ENCODE results near the gene KIR2DL1. TPM values are rescaled to one million over a fixed set of nuclear protein-coding genes. Genes with fewer than 3 reads are reported as not detected.
"Not testable (repeated sequence)": the region's sequence is repeated elsewhere in the genome, so short reads cannot be mapped to it uniquely, and the experiment has no call there.

KIR2DL1 gene
- total RNA-seq, 1 experiment from 2014 or later, result not detected

GRCh38 chr19:54817670-54818536 is 48.3 kb downstream of the KIR2DL1 start:
- Histone ChIP-seq H3K79me2 (ENCODE audit: insufficient read depth, low read length) (no peaks in the 10 kb centered on the region), H2BK20ac (ENCODE audit: low read depth, low read length, poor library complexity, severe bottlenecking) (no peak overlapping the region), H3K4ac (ENCODE audit: low read depth, low read length) (no peak overlapping the region), H4K8ac (replicated peaks; ENCODE audit: insufficient read length, low read depth, low read length) (no peak overlapping the region), H3K4me2 (ENCODE audit: insufficient read depth, insufficient read length, low read length) (no peak overlapping the region), H3K56ac (ENCODE audit: insufficient read length, low read depth, low read length) (no peak overlapping the region), H2AK5ac (ENCODE audit: insufficient read length, low read length) (no peak overlapping the region), H3K27ac (ENCODE audit: insufficient read length, low read depth, low read length) (no peak overlapping the region), H3K27me3 (ENCODE audit: insufficient read depth, low read length) (no peaks in the 10 kb centered on the region), H2BK12ac (ENCODE audit: insufficient read length, low read depth, low read length) (no peak overlapping the region), H3K9ac (ENCODE audit: extremely low read depth, insufficient read length, low read length) (no peak overlapping the region), H3K18ac (ENCODE audit: insufficient read length, low read depth, low read length) (no peak overlapping the region), H4K91ac (ENCODE audit: insufficient read length, low read depth, low read length) (no peak overlapping the region), H2BK120ac (ENCODE audit: low read depth, low read length, poor library complexity, severe bottlenecking) (no peak overlapping the region), H3K14ac (ENCODE audit: insufficient read depth, low read length) (no peak overlapping the region), H3K4me1 (ENCODE audit: insufficient read depth, low read length) (no peaks in the 10 kb centered on the region), H2BK5ac (ENCODE audit: insufficient read length, low read length) (no peak overlapping the region), H3T11ph (ENCODE audit: low read length) (no peak overlapping the region), H4K5ac (ENCODE audit: insufficient read length, low read depth, low read length) (no peak overlapping the region), H3K23me2 (ENCODE audit: insufficient read length, low read depth, low read length, poor library complexity, severe bottlenecking) (no peaks in the 10 kb centered on the region), H3K79me1 (ENCODE audit: insufficient read depth, low read depth, low read length, poor library complexity, severe bottlenecking) (no peaks in the 10 kb centered on the region), H3K23ac (ENCODE audit: insufficient read length, low read depth, low read length) (no peak overlapping the region), H2BK15ac (ENCODE audit: low read depth, low read length) (no peak overlapping the region), H3K9me3 (ENCODE audit: control insufficient read depth, low read depth, low read length) (peaks cover 79% of the 10 kb centered on the region), H4K20me1 (ENCODE audit: control insufficient read depth, insufficient read depth, insufficient read length) (no peaks in the 10 kb centered on the region), H2AFZ (ENCODE audit: low read length) (no peak overlapping the region)
- Mint-ChIP-seq H3K4me1 (no peaks in the 10 kb centered on the region), H3K27ac (no peak overlapping the region), H3K9me3 (peaks cover 95 to 97% of the 10 kb centered on the region in 2 experiments), H3K36me3 (ENCODE audit: insufficient read depth in 1 of 3, low read depth in 3 of 3) (peaks cover 10 to 48% (median 34%) of the 10 kb centered on the region in 3 experiments; a peak in 6 of 7 replicates), H3K4me3 (no peak overlapping the region), H3K27me3 (ENCODE audit: low read depth) (peaks cover 7% of the 10 kb centered on the region)
- DNase-seq, result no peak
- TF ChIP-seq, protein P1, sequence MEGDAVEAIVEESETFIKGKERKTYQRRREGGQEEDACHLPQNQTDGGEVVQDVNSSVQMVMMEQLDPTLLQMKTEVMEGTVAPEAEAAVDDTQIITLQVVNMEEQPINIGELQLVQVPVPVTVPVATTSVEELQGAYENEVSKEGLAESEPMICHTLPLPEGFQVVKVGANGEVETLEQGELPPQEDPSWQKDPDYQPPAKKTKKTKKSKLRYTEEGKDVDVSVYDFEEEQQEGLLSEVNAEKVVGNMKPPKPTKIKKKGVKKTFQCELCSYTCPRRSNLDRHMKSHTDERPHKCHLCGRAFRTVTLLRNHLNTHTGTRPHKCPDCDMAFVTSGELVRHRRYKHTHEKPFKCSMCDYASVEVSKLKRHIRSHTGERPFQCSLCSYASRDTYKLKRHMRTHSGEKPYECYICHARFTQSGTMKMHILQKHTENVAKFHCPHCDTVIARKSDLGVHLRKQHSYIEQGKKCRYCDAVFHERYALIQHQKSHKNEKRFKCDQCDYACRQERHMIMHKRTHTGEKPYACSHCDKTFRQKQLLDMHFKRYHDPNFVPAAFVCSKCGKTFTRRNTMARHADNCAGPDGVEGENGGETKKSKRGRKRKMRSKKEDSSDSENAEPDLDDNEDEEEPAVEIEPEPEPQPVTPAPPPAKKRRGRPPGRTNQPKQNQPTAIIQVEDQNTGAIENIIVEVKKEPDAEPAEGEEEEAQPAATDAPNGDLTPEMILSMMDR (conservative IDR thresholded peaks at IDR 0.05), result no peak
- no CpG with 5 or more reads among the region's 15 CpGs for WGBS (ENCODE audit: extremely low coverage, insufficient read length, low lambda C conversion rate)

- DNase-seq; H3K27me3 ChIP-seq (ENCODE audit: insufficient read depth, low read length); H2AK5ac ChIP-seq (ENCODE audit: insufficient read length, low read length); H3K56ac ChIP-seq (ENCODE audit: insufficient read length, low read depth, low read length); H3K4me3 Mint-ChIP-seq; H3K4me1 Mint-ChIP-seq; H3K27ac ChIP-seq (ENCODE audit: insufficient read length, low read depth, low read length); H3K79me2 ChIP-seq (ENCODE audit: insufficient read depth, low read length); H3K23ac ChIP-seq (ENCODE audit: insufficient read length, low read depth, low read length); H3K4ac ChIP-seq (ENCODE audit: low read depth, low read length); H2BK12ac ChIP-seq (ENCODE audit: insufficient read length, low read depth, low read length); H4K8ac ChIP-seq (replicated peaks; ENCODE audit: insufficient read length, low read depth, low read length); H3K9ac ChIP-seq (ENCODE audit: extremely low read depth, insufficient read length, low read length); H2BK5ac ChIP-seq (ENCODE audit: insufficient read length, low read length); H3K79me1 ChIP-seq (ENCODE audit: insufficient read depth, low read depth, low read length, poor library complexity, severe bottlenecking); H4K91ac ChIP-seq (ENCODE audit: insufficient read length, low read depth, low read length); H2BK15ac ChIP-seq (ENCODE audit: low read depth, low read length); H2AFZ ChIP-seq (ENCODE audit: low read length); H3K4me1 ChIP-seq (ENCODE audit: insufficient read depth, low read length); H3K27me3 Mint-ChIP-seq (ENCODE audit: low read depth); H3K27ac Mint-ChIP-seq; H3K14ac ChIP-seq (ENCODE audit: insufficient read depth, low read length); H2BK20ac ChIP-seq (ENCODE audit: low read depth, low read length, poor library complexity, severe bottlenecking); H3K23me2 ChIP-seq (ENCODE audit: insufficient read length, low read depth, low read length, poor library complexity, severe bottlenecking); H3K18ac ChIP-seq (ENCODE audit: insufficient read length, low read depth, low read length); H2BK120ac ChIP-seq (ENCODE audit: low read depth, low read length, poor library complexity, severe bottlenecking); H4K5ac ChIP-seq (ENCODE audit: insufficient read length, low read depth, low read length); H3T11ph ChIP-seq (ENCODE audit: low read length); H3K4me2 ChIP-seq (ENCODE audit: insufficient read depth, insufficient read length, low read length); H4K20me1 ChIP-seq (ENCODE audit: control insufficient read depth, insufficient read depth, insufficient read length): not testable (repeated sequence)
- Mint-ChIP-seq H3K9me3 (peaks cover 80 to 84% of the 10 kb centered on the region in 2 experiments), H3K36me3 (ENCODE audit: insufficient read depth in 1 of 3, low read depth in 3 of 3) (peaks cover 0 to 38% (median 16%) of the 10 kb centered on the region in 3 experiments; a peak in 5 of 7 replicates)
- no CpG with 5 or more reads among the region's 4 CpGs for WGBS (ENCODE audit: extremely low coverage, insufficient read length, low lambda C conversion rate)
- peaks cover 32% of the 10 kb centered on the region for H3K9me3 ChIP-seq (ENCODE audit: control insufficient read depth, low read depth, low read length)
Observed at GRCh38 chr19:54824416-54824815, 54.8 kb downstream of the KIR2DL1 start.

Data from H9 (cell line).